ENCODE data around the gene SPATA21. TPM values are rescaled to one million over a fixed set of nuclear protein-coding genes. Genes with fewer than 3 reads are reported as not detected.

The SPATA21 gene
- total and polyA plus RNA-seq, 2 experiments from 2014 or later: 2.6 TPM; not detected in 1

GRCh38 chr1:16425125-16426025 lies 11.8 kb downstream of the SPATA21 start (continued):
- TF ChIP-seq JUNB (IDR thresholded peaks at IDR 0.05; ENCODE audit: unreplicated experiment) (no peak), NANOG (IDR thresholded peaks at IDR 0.05; ENCODE audit: borderline replicate concordance) (no peak), CREB1 (CRISPR knock-in tag; IDR thresholded peaks at IDR 0.05; ENCODE audit: low read depth) (no peak), POLR2AphosphoS5 (IDR thresholded peaks at IDR 0.05; ENCODE audit: low read depth) (no peak)

GRCh38 chr1:16422041-16422440 lies 15.2 kb downstream of the SPATA21 start:
- no peak overlapping the region for H3K4me3 ChIP-seq
- no peaks in the 10 kb centered on the region; the same call in 1 of the 2 replicates for H3K4me1 ChIP-seq (ENCODE audit: insufficient read depth)
- no peak overlapping the region for H3K27ac ChIP-seq (ENCODE audit: low read depth)
- TF ChIP-seq REST (IDR thresholded peaks at IDR 0.05; ENCODE audit: unreplicated experiment): no peak
- Mint-ChIP-seq H3K9me3 (no peaks in the 10 kb centered on the region; the same call in 2 of the 3 replicates), H3K4me1 (peaks cover 13% of the 10 kb centered on the region), H3K27ac (no peak overlapping the region), H3K4me3 (no peak overlapping the region), H3K27me3 (ENCODE audit: insufficient read depth, low read depth, poor library complexity) (peaks cover 6% of the 10 kb centered on the region), H3K36me3 (ENCODE audit: low read depth) (no peaks in the 10 kb centered on the region)
- no peaks in the 10 kb centered on the region for H3F3A ChIP-seq (replicated peaks; ENCODE audit: low read depth)
- DNase-seq (ENCODE audit: low spot score) (no peak), ATAC-seq (no peak)
- H3K79me2 ChIP-seq (replicated peaks; ENCODE audit: insufficient read depth): no peaks in the 10 kb centered on the region
- no peaks in the 10 kb centered on the region for H3K9me2 ChIP-seq (ENCODE audit: insufficient read depth)
- no peak overlapping the region for H2AFZ ChIP-seq
- H3K4me2 ChIP-seq: no peak overlapping the region
- no peaks in the 10 kb centered on the region for H4K20me1 ChIP-seq (replicated peaks; ENCODE audit: insufficient read depth)
- no peaks in the 10 kb centered on the region for H3K27me3 ChIP-seq (ENCODE audit: insufficient read depth)
- no peaks in the 10 kb centered on the region for H3K36me3 ChIP-seq (ENCODE audit: insufficient read depth)

- no peak for ATAC-seq
- no peaks in the 10 kb centered on the region for H3K79me2 ChIP-seq (replicated peaks; ENCODE audit: insufficient read depth)
- no peaks in the 10 kb centered on the region for H3K27me3 ChIP-seq (ENCODE audit: insufficient read depth)
- Mint-ChIP-seq H3K4me1 (peaks cover 13% of the 10 kb centered on the region), H3K36me3 (ENCODE audit: low read depth) (no peaks in the 10 kb centered on the region), H3K4me3 (no peak overlapping the region), H3K9me3 (no peaks in the 10 kb centered on the region; the same call in 2 of the 3 replicates), H3K27me3 (ENCODE audit: insufficient read depth, low read depth, poor library complexity) (peaks cover 6% of the 10 kb centered on the region), H3K27ac (no peak overlapping the region)
- no peak overlapping the region for H2AFZ ChIP-seq
- no peaks in the 10 kb centered on the region; the same call in 1 of the 2 replicates for H3K4me1 ChIP-seq (ENCODE audit: insufficient read depth)
- H3K27ac ChIP-seq (ENCODE audit: low read depth): no peak overlapping the region
- H4K20me1 ChIP-seq (replicated peaks; ENCODE audit: insufficient read depth): no peaks in the 10 kb centered on the region
- no peaks in the 10 kb centered on the region for H3K36me3 ChIP-seq (ENCODE audit: insufficient read depth)
- H3F3A ChIP-seq (replicated peaks; ENCODE audit: low read depth): no peaks in the 10 kb centered on the region
- no peak overlapping the region for H3K4me2 ChIP-seq
- H3K9me2 ChIP-seq (ENCODE audit: insufficient read depth): no peaks in the 10 kb centered on the region
- H3K4me3 ChIP-seq: no peak overlapping the region
- no peak for DNase-seq (ENCODE audit: low spot score)
- TF ChIP-seq POLR2AphosphoS5 (IDR thresholded peaks at IDR 0.05; ENCODE audit: low read depth) (no peak), EZH2phosphoT487 (IDR thresholded peaks at IDR 0.05; ENCODE audit: unreplicated experiment) (no peak), NANOG (IDR thresholded peaks at IDR 0.05; ENCODE audit: borderline replicate concordance) (no peak), ZNF462 (CRISPR knock-in tag; IDR thresholded peaks at IDR 0.05) (no peak), STAT1 (IDR thresholded peaks at IDR 0.05; ENCODE audit: unreplicated experiment) (no peak), JUNB (IDR thresholded peaks at IDR 0.05; ENCODE audit: unreplicated experiment) (no peak), ZNF331 (CRISPR knock-in tag; IDR thresholded peaks at IDR 0.05; ENCODE audit: low read depth) (no peak)
Observed at GRCh38 chr1:16421201-16421600, 16.0 kb downstream of the SPATA21 start.
